HepG2 (cell line): Measurements from ENCODE around the gene BABAM2. TPM values are rescaled to one million over a fixed set of nuclear protein-coding genes. Genes with fewer than 3 reads are reported as not detected.

Experiments
- ATAC-seq: fragments of 200-7000 bp; cut with Tn5 transposase; 3 replicates; pipeline ENCODE4 v1.9.1; 2020; ENCODE audit warnings: mild to moderate bottlenecking, moderate library complexity
- BruUV-seq: library from RNA; stranded (reverse); fragments of 400-500 nt; replicated peaks from 2 replicates; lab custom pipeline; 2021; lab: Mats Ljungman, UMichigan
- CTCF ChIA-PET: fragments of 300-600 bp; formaldehyde crosslinking; extraction: SDS; loops from one replicate; lab custom pipeline; 2021; ENCODE audit warnings: low total read pairs, inconsistent platforms, low intra/inter-chr PET ratio; lab: Yijun Ruan, JAX
- POLR2A ChIA-PET: fragments of 350-600 bp; sonication (Branson Sonifier 250); formaldehyde crosslinking; loops from one replicate; lab custom pipeline; 2020; ENCODE audit warnings: antibody characterized with exemption, inconsistent platforms; lab: Yijun Ruan, JAX
- DNase-seq: peaks from one replicate; pipeline ENCODE4 v3.0.0-alpha.2; 2015; ENCODE audit warnings: low spot score
- FAIRE-seq: peaks from 3 replicates; lab custom pipeline; 2011; peaks lifted over from hg19 to GRCh38; lab: Jason Lieb, UNC
- H2AFZ ChIP-seq: one replicate; pipeline ENCODE4 v1.6.1; 2011; ENCODE audit warnings: low read length, inconsistent platforms
- H3K27ac ChIP-seq: fragments of 300-600 bp; 3 replicates; pipeline ENCODE4 v1.8.0; 2011; ENCODE audit warnings: mixed run types, mild to moderate bottlenecking, mixed read lengths, low read length, inconsistent platforms; ENCODE audit not compliant: insufficient read depth; ENCODE audit errors: extremely low read length
- H3K27me3 ChIP-seq, 2 experiments: fragments of 200-600 bp in 1 of 2; 2 replicates in 1 of 2; 3 replicates in 1 of 2; pipeline versions ENCODE4 v1.6.0 to v1.8.0; 2011; ENCODE audit warnings: low read length in 2 of 2, mild to moderate bottlenecking in 2 of 2, moderate library complexity in 2 of 2, inconsistent platforms in 1 of 2; ENCODE audit not compliant: insufficient read depth in 2 of 2, control insufficient read depth in 1 of 2
- H3K36me3 ChIP-seq, 2 experiments: fragments of 200-600 bp in 1 of 2; replicated peaks in 1 of 2; 2 replicates in 1 of 2; 3 replicates in 1 of 2; pipeline versions ENCODE4 v1.5.1 to v1.8.0; 2011; ENCODE audit warnings: low read length in 2 of 2, inconsistent platforms in 1 of 2; ENCODE audit not compliant: insufficient read depth in 2 of 2, control insufficient read depth in 1 of 2
- H3K4me1 ChIP-seq: 2 replicates; pipeline ENCODE4 v1.5.1; 2012; ENCODE audit warnings: low read length, inconsistent platforms; ENCODE audit not compliant: insufficient read depth
- H3K4me2 ChIP-seq: 2 replicates; pipeline ENCODE4 v1.6.0; 2011; ENCODE audit warnings: low read depth, low read length, inconsistent platforms
- H3K4me3 ChIP-seq, 3 experiments: fragments of 200-600 bp in 1 of 3; sonication (generic), shearing (Covaris generic) in 1 of 3; replicated peaks in 1 of 3; 2 replicates each; pipeline ENCODE4 v1.5.1; 2011 to 2016; ENCODE audit warnings: low read length in 3 of 3, inconsistent platforms in 2 of 3, low read depth in 2 of 3, mild to moderate bottlenecking in 2 of 3, control low read depth in 1 of 3, mixed read lengths in 1 of 3; ENCODE audit not compliant: insufficient read depth in 1 of 3
- H3K79me2 ChIP-seq: one replicate; pipeline ENCODE4 v1.6.1; 2011; ENCODE audit warnings: low read length, inconsistent platforms; ENCODE audit not compliant: insufficient read depth
- H3K9ac ChIP-seq: 2 replicates; pipeline ENCODE4 v1.6.0; 2011; ENCODE audit warnings: mild to moderate bottlenecking, low read depth, low read length, inconsistent platforms; ENCODE audit not compliant: insufficient read depth
- H3K9me3 ChIP-seq: 2 replicates; pipeline ENCODE4 v1.5.1; 2012; ENCODE audit warnings: mild to moderate bottlenecking, low read length
- H4K20me1 ChIP-seq: 2 replicates; pipeline ENCODE4 v1.6.0; 2011; ENCODE audit warnings: inconsistent platforms, mild to moderate bottlenecking, low read length, moderate library complexity; ENCODE audit not compliant: insufficient read depth
- BHLHE40 ChIP-seq: IDR thresholded peaks from 2 replicates; pipeline ENCODE4 v1.6.1; 2011; ENCODE audit warnings: low read length, improper control_type of control experiment
- CCDC6 ChIP-seq: sonication (generic); formaldehyde crosslinking; IDR thresholded peaks from 2 replicates; pipeline ENCODE4 v1.8.1; 2022; ENCODE audit warnings: mild to moderate bottlenecking, missing genetic modification reagents, moderate library complexity
- DNMT1 ChIP-seq: sonication (generic); formaldehyde crosslinking; IDR thresholded peaks from 2 replicates; pipeline ENCODE4 v1.5.1; 2020; ENCODE audit warnings: mild to moderate bottlenecking, missing genetic modification reagents
- HES4 ChIP-seq: sonication (generic); formaldehyde crosslinking; IDR thresholded peaks from 2 replicates; pipeline ENCODE4 v1.9.0; 2021; ENCODE audit warnings: mild to moderate bottlenecking, missing genetic modification reagents, borderline replicate concordance
- KDM3A ChIP-seq: IDR thresholded peaks from 2 replicates; pipeline ENCODE4 v1.6.1; 2018; ENCODE audit warnings: low read depth, missing compliant biosample characterization
- KMT2A ChIP-seq: sonication (generic); formaldehyde crosslinking; IDR thresholded peaks from 2 replicates; pipeline ENCODE4 v1.4.0; 2020; ENCODE audit warnings: missing genetic modification reagents
- MEF2D ChIP-seq: sonication (generic); formaldehyde crosslinking; IDR thresholded peaks from 2 replicates; pipeline ENCODE4 v1.5.1; 2020; ENCODE audit warnings: mild to moderate bottlenecking, missing genetic modification reagents
- REPIN1 ChIP-seq: sonication (generic); formaldehyde crosslinking; IDR thresholded peaks from 2 replicates; pipeline ENCODE4 v1.8.0; 2022; ENCODE audit warnings: missing genetic modification reagents, low read depth, mild to moderate bottlenecking, borderline replicate concordance
- TBL1XR1 ChIP-seq: fragments of 150-350 bp; IDR thresholded peaks from 2 replicates; pipeline ENCODE4 v1.6.1; 2014; ENCODE audit warnings: borderline replicate concordance, low read length; ENCODE audit not compliant: partially characterized antibody
- ZNF280D ChIP-seq: sonication (generic); formaldehyde crosslinking; IDR thresholded peaks from 2 replicates; pipeline ENCODE4 v1.5.1; 2020; ENCODE audit warnings: mild to moderate bottlenecking, missing genetic modification reagents
- ZNF570 ChIP-seq: sonication (generic); formaldehyde crosslinking; IDR thresholded peaks from 2 replicates; pipeline ENCODE4 v1.4.0; 2020; ENCODE audit warnings: mild to moderate bottlenecking, missing genetic modification reagents, borderline replicate concordance
- ZNF850 ChIP-seq: sonication (generic); formaldehyde crosslinking; conservative IDR thresholded peaks from 2 replicates; pipeline ENCODE4 v1.9.0; 2021; ENCODE audit warnings: mild to moderate bottlenecking, missing genetic modification reagents
- WGBS: methylation state at CpG from one replicate; pipeline ENCODE4 v1.1.6; 2017; ENCODE audit warnings: low lambda C conversion rate; 5-methylcytosine and 5-hydroxymethylcytosine counted together
- in situ Hi-C: cut with HindIII; loops from 2 replicates; pipeline ENCODE4 v1.10.0; 2017; ENCODE audit warnings: low pct_unique_long_range_greater_than_20kb; ENCODE audit not compliant: extremely low pct_ligation_motif_present
- intact Hi-C: fragments of 100-400 bp; cut with micrococcal nuclease; formaldehyde crosslinking; loops from one replicate; pipeline ENCODE4 v1.10.0; 2022; ENCODE audit not compliant: unreplicated experiment
- polyA plus RNA-seq, 8 experiments: library from polyadenylated mRNA; depleted of rRNA in 3 of 8; stranded (reverse) in 7 of 8; unstranded in 1 of 8; fragments of >200 nt; fragmentation: Illumina TruSeq in 4 of 8; extraction: Trizol in 4 of 8; gene quantifications; 2 replicates each; pipeline versions ENCODE4 v1.2.1 to v1.2.3, GENCODE V29; 2011 to 2016; ENCODE audit warnings: low read depth in 4 of 8, missing spikeins in 1 of 8, mixed read lengths in 1 of 8; ENCODE audit not compliant: insufficient read depth in 1 of 8
- total RNA-seq, 5 experiments: library from RNA; depleted of rRNA; stranded (reverse); fragments of >200 nt; fragmentation: Illumina TruSeq; extraction: Trizol; gene quantifications; 2 replicates each; pipeline ENCODE4 v1.2.3, GENCODE V29; 2016; ENCODE audit warnings: low read depth in 1 of 5

BABAM2 gene
- total and polyA plus RNA-seq, 2 of the 13 experiments (the other 11 are each of a cell fraction or from before 2014, with no cell fraction given): 24.9 to 28.0 TPM

GRCh38 chr2:28291811-28292440 is 401.4 kb downstream of the BABAM2 start:
- H3K9me3 ChIP-seq: no peaks in the 10 kb centered on the region
- H3K4me1 ChIP-seq: no peaks in the 10 kb centered on the region
- H4K20me1 ChIP-seq: no peaks in the 10 kb centered on the region
- H3K27ac ChIP-seq: no peak overlapping the region
- WGBS: 88% methylated on average over 9 of the region's 9 CpGs
- BruUV-seq: no TSS peak
- POLR2A ChIA-PET: no interaction called here
- DNase-seq (no peak), ATAC-seq (no peak), FAIRE-seq (no peak)
- no peak overlapping the region for H3K4me3 ChIP-seq
- CTCF ChIA-PET: no interaction called here
- 0 out of 5 replicates have a peak, but pooled peaks cover 0 to 4% of the 10 kb centered on the region in 2 experiments for H3K36me3 ChIP-seq
- TF ChIP-seq CCDC6 (CRISPR knock-in tag): no peak
- no peak for TF ChIP-seq DNMT1 (CRISPR knock-in tag)
- no peak for TF ChIP-seq KDM3A (CRISPR knock-in tag)
- no peak for TF ChIP-seq BHLHE40
- no peak for TF ChIP-seq REPIN1
- TF ChIP-seq HES4 (CRISPR knock-in tag): no peak
- no peak for TF ChIP-seq TBL1XR1
- no peak for TF ChIP-seq ZNF850 (CRISPR knock-in tag)
- no peak for TF ChIP-seq ZNF570
- TF ChIP-seq KMT2A (CRISPR knock-in tag): no peak
- H3K9ac ChIP-seq: no peak overlapping the region
- no peaks in the 10 kb centered on the region for H3K27me3 ChIP-seq
- intact Hi-C loops (no loop called here), in situ Hi-C loops (no loop called here)
- H3K4me2 ChIP-seq: no peak overlapping the region
- no peak overlapping the region for H2AFZ ChIP-seq
- H3K79me2 ChIP-seq: no peaks in the 10 kb centered on the region

GRCh38 chr2:28292491-28292890 is 402.0 kb downstream of the BABAM2 start:
- H3K9me3 ChIP-seq: no peaks in the 10 kb centered on the region
- H2AFZ ChIP-seq: no peak overlapping the region
- no TSS peak for BruUV-seq
- intact Hi-C loops: no loop called here
- H3K79me2 ChIP-seq: no peaks in the 10 kb centered on the region
- H3K9ac ChIP-seq: no peak overlapping the region
- no peak for TF ChIP-seq MEF2D (CRISPR knock-in tag)
- TF ChIP-seq ZNF280D (CRISPR knock-in tag): no peak
- TF ChIP-seq, all 625 proteins: peak for 0
- ATAC-seq (no peak), DNase-seq (no peak), FAIRE-seq (no peak)
- no peak overlapping the region for H3K4me3 ChIP-seq
- H3K36me3 ChIP-seq: 0 out of 5 replicates have a peak, but pooled peaks cover 0 to 3% of the 10 kb centered on the region in 2 experiments
- ChIA-PET CTCF (no interaction called here), POLR2A (no interaction called here)
- no peaks in the 10 kb centered on the region for H3K4me1 ChIP-seq
- in situ Hi-C loops: no loop called here
- no peaks in the 10 kb centered on the region for H4K20me1 ChIP-seq
- H3K27ac ChIP-seq: no peak overlapping the region
- no peaks in the 10 kb centered on the region for H3K27me3 ChIP-seq
- 85% methylated on average over 2 of the region's 2 CpGs for WGBS
- no peak overlapping the region for H3K4me2 ChIP-seq
